ENCODE measurements around the gene ZMYND19. TPM values are rescaled to one million over a fixed set of nuclear protein-coding genes. Genes with fewer than 3 reads are reported as not detected.

Gene ZMYND19
- total RNA-seq, 4 donors from 2014 or later = 6.8 to 12.2 (median 10.7) TPM

GRCh38 chr9:137535120-137535428 is 55.2 kb downstream of the ZMYND19 start:
- no peak for TF ChIP-seq CTCF (IDR thresholded peaks at IDR 0.05; ENCODE audit: low read depth)

- no peak for TF ChIP-seq CTCF (IDR thresholded peaks at IDR 0.05; ENCODE audit: low read depth)
These were observed 55.8 kb downstream of the ZMYND19 start for GRCh38 chr9:137534256-137535119.

Small RNA genes lying within 50 kb of the gene (small RNA-seq; reads per million reads assigned to genes)
- gene RF00017 = not detected

Other genes starting within 250 kb of the ZMYND19 start
- gene EXD3, start 167.3 kb downstream of the ZMYND19 start, total RNA-seq = 10 to 100 TPM in 2 of 4 donors, 1 to 10 TPM in 2; 7.5 to 44.6 (median 10.5) TPM
- 1 to 10 TPM; 1.4 to 5.3 (median 2.4) TPM for gene NOXA1, start 167.1 kb downstream of the ZMYND19 start, total RNA-seq
- gene ENTPD8, start 149.2 kb downstream of the ZMYND19 start, total RNA-seq = not detected
- gene NSMF, start 131.2 kb downstream of the ZMYND19 start, total RNA-seq = 10 to 100 TPM; 17.7 to 37.5 (median 25.2) TPM
- gene PNPLA7, start 40.1 kb downstream of the ZMYND19 start, total RNA-seq = 10 to 100 TPM; 13.0 to 34.3 (median 29.2) TPM
- 100 to 1,000 TPM in 1 of 4 donors, 10 to 100 TPM in 3; 55.3 to 152 (median 64.7) TPM for gene MRPL41, start 38.6 kb downstream of the ZMYND19 start, total RNA-seq
- gene DPH7, start 11.6 kb downstream of the ZMYND19 start, total RNA-seq = 10 to 100 TPM; 17.0 to 44.1 (median 22.6) TPM
- gene ARRDC1, start 15.2 kb upstream of the ZMYND19 start, total RNA-seq = 10 to 100 TPM; 23.6 to 41.7 (median 33.7) TPM
- 100 to 1,000 TPM in 1 of 4 donors, 10 to 100 TPM in 3; 53.2 to 168 (median 65.9) TPM for gene EHMT1, start 28.5 kb upstream of the ZMYND19 start, total RNA-seq